ENCODE data around the gene ZNF367.

- no peak for TF ChIP-seq CTCF (optimal IDR thresholded peaks at IDR 0.05 in 1 of 3, IDR thresholded peaks at IDR 0.05 in 1 of 3, conservative IDR thresholded peaks at IDR 0.05 in 1 of 3; ENCODE audit: extremely low read depth in 1 of 3, insufficient read depth in 2 of 3, low read length in 3 of 3)
- no peak for TF ChIP-seq EZH2 (IDR thresholded peaks at IDR 0.05; ENCODE audit: low read length)
Measured at GRCh38 chr9:96342571-96343245, 75.5 kb downstream of the ZNF367 start.

All from keratinocyte (primary cell).